GM21381 (cell line): Measurements from ENCODE around the gene C9orf57.
"Not testable (repeated sequence)": the region's sequence is repeated elsewhere in the genome, so short reads cannot be mapped to it uniquely, and the experiment has no call there.

Experiments used
- ATAC-seq: cut with Tn5 transposase; IDR thresholded peaks from one replicate; pipeline ENCODE4 v1.9.1; 2021; ENCODE audit warnings: mild to moderate bottlenecking, moderate library complexity; ENCODE audit not compliant: unreplicated experiment

C9orf57 gene, protein sequence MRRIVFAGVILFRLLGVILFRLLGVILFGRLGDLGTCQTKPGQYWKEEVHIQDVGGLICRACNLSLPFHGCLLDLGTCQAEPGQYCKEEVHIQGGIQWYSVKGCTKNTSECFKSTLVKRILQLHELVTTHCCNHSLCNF

DNA sequence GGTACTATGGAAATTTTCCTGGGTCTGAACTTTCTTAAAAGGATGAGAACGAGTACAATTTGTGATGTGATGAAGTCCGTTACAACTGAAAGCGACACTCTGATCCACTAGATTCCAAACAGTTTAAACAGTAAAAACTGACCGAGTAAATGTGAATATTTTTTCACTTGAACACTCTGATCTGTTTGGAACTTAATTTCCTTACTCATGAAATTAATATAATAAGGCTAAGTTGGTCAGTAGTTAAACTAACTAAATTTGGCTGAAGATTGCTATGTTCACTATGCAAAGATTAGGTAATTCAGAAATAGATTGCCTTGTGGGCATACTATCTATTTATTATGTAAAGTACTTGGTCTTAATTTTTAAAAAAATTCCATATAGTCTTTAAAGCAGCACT lies at the start of gene C9orf57:
Gene C9orf57 (minus strand): TSS at position 101 of the 400 bp plus-strand sequence. CDS start 1,282 bp downstream, outside the sequence.
- ATAC-seq: no peak

DNA sequence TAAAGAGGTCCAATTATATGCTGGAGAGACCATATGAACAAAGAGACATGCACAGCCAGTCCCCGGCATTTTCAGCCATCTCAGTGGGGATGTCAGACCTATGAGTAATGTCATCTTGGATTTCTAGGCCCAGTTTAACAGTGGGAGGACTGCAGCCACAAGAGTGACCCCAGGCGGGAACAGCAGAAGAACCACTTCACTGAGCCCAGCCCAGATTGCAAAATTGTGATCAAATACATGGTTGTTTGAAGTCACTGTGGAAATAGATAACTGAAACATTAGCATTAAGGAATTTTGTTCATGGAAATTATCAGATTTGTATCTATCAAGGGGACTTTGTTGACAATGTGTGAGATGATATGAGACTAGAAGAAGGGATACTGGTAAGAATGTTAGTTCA lies 42.1 kb upstream of the C9orf57 start:
- no peak for ATAC-seq

DNA sequence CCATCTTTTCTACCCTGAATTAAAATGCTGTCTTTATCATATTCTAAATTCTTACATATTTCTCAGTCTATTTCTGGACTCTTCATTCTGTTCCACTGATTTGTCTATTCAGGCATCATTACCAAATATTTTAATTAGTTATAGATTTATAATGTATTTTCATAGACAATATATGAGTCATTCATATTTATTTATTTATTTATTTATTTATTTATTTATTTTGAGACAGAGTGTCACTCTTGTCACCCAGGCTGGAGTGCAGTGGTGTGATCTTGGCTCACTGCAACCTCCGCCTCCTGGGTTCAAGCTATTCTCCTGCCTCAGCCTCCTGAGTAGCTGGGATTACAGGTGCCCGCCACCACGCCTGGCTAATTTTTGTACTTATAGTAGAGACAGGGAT lies 35.1 kb upstream of the C9orf57 start:
- ATAC-seq: not testable (repeated sequence)

GRCh38 chr9:72092820-72093219 lies 32.4 kb upstream of the C9orf57 start:
- ATAC-seq: no peak

- no peak for ATAC-seq
Measured at GRCh38 chr9:72089451-72090130, 29.2 kb upstream of the C9orf57 start.

- ATAC-seq: no peak
Measured at GRCh38 chr9:72082536-72082935, 22.1 kb upstream of the C9orf57 start.

DNA sequence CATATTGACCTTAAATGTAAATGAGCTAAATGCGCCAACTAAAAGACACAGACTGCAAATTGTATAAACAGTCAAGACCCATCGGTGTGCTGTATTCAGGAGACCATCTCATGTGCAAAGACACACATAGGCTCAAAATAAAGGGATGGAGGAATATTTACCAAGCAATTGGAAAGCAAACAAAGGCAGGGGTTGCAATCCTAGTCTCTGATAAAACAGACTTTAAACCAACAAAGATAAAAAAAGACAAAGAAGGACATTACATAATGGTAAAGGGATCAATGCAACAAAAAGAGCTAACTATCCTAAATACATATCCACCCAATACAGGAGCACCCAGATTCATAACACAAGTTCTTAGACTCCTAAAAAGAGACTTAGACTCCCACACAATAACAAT lies 14.3 kb upstream of the C9orf57 start:
- not testable (repeated sequence) for ATAC-seq

GRCh38 chr9:72065076-72065475 lies 4.7 kb upstream of the C9orf57 start:
- ATAC-seq: no peak

GRCh38 chr9:72052122-72052521 lies 8.3 kb downstream of the C9orf57 start:
- no peak for ATAC-seq

DNA sequence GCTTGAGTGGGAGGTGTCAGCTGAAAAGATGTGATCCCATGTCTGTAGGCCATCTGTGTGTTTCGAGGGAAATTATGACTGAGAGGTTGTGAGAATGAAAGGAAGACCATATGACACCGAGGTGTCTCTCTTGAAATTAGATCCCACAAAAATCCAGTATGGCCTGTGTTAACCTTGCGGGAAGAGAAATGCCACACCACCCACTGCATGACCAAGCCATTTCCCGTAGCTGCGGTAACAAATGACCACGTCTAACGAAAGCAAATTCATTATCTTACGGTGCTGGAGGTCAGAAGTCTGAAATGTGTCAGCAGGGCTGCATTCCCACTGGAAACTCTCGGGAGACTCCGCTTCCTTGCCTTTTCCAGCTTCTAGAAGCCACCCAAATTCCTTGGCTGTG lies 11.6 kb downstream of the C9orf57 start:
- ATAC-seq: no peak

- ATAC-seq: no peak
Measured at GRCh38 chr9:72046630-72047456, 13.6 kb downstream of the C9orf57 start.

- ATAC-seq: no peak
Measured at GRCh38 chr9:72044095-72044494, 16.3 kb downstream of the C9orf57 start.

DNA sequence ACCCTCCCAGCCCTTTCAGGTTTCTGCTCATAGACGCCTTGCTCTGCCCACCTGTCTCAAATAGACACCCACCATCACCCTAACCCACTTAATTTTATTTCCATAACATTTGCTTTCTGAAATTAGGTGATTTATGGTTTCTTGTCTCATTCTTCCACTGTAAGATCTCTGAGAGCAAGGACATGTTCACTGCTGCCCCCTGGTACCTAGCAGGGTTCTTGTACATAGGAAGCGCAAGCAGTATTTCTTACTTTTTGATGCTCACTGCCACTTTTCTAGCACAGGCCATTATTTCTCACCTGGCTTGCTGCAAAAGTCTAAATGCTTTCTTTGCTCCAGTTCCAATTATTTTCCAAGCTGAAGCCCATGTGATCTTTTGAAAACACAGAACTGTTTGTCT lies 16.8 kb downstream of the C9orf57 start:
- no peak for ATAC-seq

GRCh38 chr9:72042928-72043327 lies 17.5 kb downstream of the C9orf57 start:
- no peak for ATAC-seq

DNA sequence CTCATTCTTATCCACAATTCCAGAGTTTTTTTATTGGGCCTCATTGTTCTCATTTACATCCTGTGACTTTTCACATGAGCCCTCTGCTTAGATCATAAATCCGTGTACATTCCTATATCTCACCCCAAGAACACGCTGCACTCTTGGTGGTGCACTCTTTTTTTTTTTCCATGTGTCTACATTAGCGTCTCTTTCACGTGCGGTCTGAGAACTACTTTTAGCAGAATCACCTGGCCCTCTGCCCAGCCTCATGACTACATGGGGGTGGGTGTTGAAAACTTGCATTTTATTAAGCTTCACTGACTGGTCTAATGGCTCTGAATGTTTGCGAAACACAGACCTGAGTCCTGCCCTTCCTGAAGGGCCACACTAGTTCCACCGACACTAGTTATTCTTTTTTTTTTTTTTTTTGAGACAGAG lies 18.6 kb downstream of the C9orf57 start:
- no peak for ATAC-seq

DNA sequence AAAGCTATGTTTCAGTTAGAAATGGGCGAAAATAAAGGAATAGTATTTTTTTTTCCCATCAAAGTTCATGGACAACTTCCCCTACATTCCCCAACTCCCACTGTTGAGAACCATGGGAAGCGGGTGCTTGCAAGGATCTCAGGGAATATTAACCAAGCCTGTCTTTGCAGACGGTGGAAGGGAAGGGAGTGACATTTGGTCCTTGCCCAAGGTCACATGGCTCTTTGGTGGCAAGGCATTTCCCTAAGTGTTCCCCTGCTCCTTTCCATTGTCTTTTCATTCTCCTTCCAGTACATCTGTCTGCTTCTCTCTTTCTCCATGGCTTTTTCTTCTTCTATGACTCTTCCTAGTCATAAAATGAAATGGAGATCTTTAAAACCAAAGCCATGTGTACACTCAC lies 19.0 kb downstream of the C9orf57 start:
- no peak for ATAC-seq

DNA sequence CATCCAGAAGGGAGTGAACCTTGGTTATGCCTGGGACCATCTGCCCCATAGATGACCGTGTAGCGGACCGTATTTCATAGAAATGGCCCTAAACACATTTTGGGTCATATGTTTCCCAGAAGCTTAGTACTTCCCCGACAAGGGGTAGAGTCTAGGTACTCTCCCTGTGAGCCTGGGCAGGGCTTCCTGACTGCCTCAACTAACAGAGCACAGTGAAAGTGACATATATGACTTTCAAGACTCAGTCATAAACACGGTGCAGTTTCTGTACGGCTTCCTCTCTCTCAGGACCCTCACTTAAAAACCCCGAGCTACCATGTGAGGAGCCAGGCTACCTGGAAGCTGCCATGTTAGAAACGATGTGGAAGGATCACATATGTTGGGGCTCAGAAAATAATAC lies 20.9 kb downstream of the C9orf57 start:
- no peak for ATAC-seq

- ATAC-seq: peak; percentile 74
Measured at GRCh38 chr9:72038890-72039410, 21.5 kb downstream of the C9orf57 start.

DNA sequence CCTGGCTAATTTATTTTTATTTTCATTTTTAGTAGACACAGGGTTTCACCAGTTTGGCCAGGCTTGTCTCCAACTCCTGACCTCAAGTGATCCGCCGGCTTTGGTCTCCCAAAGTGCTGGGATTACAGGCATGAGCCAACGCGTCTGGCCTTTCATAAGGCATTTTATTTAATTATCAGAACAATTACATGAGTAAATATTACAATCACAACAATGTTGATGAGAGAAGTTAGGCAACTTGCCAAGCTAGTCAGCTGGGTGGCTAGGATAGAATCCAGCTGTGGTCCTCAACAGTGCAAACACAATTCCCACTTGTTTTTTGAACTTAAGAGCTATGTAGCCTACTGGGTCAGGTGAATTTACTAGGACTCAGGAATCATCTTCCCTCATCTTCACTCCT lies 22.0 kb downstream of the C9orf57 start:
- no peak for ATAC-seq

- ATAC-seq: no peak
Measured at GRCh38 chr9:72037571-72037970, 22.8 kb downstream of the C9orf57 start.

GRCh38 chr9:72030767-72031166 lies 29.6 kb downstream of the C9orf57 start:
- ATAC-seq: no peak

DNA sequence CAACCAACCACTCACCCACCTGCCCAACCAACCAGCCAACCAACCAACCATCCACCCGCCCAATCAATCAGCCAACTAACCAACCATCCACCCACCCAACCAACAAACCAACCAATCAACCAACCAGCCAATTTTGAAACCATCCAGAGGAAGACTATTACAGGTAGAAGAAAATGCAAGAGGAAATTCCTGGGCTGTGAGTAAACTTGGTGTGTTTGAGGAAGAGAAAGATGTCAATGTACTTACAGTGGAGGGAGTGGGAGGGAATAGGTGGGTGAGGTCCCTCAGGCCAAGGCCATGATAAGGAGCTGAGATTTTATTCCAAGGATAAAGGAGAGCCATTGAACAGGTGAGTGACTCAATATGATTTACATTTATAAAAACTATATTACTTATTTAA lies 30.4 kb downstream of the C9orf57 start:
- ATAC-seq: no peak
